ENCODE results near the gene DCAF5.

DNA sequence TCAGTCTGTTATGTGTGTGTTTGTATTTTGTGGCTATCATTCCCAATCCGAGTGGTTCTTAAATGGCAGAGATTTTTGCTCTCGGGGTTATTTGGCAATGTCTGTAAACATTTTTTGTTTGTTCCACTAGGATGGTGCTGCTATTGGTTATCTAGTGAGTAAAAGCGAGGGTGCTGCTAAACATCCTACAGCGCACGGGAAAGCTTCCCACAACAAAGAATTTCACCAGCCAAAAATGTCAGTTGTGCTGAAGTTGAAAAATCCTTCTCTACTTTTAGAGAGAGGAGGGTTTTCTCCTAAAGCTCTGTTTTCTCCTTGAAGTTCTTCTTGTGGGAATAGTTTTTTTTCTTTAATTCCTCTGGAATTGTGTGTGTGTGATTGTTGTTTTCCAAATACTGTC lies 40.8 kb upstream of the DCAF5 start:
- TF ChIP-seq POLR2AphosphoS5 (IDR thresholded peaks at IDR 0.05) (no peak), POLR2A (IDR thresholded peaks at IDR 0.05) (no peak)
